ENCODE data around the gene BSND.

Gene BSND

DNA sequence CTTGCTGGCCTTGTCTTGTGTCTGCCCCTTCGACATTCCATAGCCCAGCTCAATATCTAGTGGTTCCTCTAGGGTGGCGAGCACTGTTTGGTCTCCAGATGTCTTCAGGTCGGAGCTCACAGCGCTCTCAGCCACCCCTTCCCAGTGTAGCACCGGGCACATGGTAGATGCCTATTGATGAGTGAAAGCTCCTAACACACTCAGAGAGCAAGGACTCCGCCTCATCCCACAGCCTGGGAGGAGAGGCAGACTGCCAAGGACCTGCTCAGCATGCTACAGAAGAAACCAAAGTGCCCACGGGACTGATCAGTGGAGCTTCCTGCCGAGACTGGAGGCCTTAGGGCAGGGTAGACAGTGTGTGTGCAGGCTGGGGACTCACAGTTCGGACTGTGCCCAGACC lies 51.5 kb downstream of the BSND start:
- DNase-seq, result no peak

DNA sequence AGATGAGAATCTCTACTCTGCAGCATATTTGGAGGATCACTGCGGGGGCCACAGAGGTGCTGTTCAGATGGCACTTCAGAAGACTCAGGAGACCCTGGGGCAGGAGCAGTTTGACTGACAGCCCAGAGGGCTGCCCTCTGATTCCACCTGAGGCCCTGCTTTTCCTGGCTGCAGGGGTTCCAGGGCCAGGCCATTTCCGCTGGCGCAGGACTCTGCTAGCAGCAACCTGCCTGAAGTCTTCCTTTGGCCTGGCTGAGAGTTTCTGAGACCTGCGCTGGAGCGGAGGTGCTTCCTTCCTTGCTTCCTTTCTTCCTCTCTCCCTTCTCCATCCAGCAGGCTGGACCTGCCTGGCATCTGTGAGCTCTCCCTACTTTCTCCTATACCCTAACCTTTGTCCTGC lies 52.4 kb downstream of the BSND start:
- DNase-seq, result no peak

DNA sequence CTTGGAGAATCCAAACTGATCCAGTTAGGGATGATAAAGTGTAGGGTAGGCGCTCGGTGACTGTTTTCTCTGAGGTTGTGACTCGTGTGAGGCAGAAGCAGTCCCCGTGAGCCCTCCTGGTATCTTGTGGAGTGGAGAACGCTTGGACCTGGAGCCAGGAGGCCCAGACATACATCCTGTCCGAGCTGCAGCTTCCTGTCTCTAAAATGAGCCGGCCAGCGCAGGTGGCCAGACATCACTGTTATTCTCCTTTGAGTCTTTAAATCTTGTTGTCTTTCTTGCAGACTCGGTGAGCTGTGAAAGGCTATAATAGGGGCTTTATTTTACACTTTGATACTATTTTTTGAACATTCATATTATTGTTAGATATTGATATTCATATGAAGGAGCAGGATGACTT lies 52.9 kb downstream of the BSND start:
- DNase-seq, result no peak

DNA sequence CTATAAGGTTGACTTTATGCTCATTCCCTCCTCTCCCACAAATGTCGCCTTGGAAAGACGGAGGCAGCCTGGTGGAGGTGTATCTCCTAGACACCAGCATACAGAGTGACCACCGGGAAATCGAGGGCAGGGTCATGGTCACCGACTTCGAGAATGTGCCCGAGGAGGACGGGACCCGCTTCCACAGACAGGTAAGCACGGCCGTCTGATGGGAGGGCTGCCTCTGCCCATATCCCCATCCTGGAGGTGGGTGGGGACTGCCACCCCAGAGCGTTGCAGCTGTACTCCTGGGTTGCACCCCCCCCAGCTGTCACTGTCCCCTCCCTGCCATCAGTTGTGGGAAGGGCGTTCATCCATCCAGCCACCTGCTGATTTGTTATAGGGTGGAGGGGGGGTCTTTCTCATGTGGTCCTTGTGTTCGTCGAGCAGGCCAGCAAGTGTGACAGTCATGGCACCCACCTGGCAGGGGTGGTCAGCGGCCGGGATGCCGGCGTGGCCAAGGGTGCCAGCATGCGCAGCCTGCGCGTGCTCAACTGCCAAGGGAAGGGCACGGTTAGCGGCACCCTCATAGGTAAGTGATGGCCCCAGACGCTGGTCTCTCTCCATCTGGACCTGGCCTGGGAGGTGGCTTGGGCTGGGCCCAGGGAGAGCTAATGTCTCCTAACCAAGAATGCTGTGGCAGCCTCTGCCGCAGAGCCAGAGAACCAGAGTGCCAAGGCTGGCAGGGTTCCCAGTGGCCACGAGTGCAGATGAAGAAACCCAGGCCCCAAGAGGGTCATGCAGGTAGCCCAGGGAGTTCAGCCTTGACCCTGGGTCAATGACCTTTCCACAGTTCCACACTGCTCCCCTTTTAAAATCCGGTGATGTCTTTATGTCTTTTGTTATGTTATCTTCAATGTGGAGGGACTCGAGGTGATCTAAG lies 53.7 kb downstream of the BSND start:
- no peak for DNase-seq

DNA sequence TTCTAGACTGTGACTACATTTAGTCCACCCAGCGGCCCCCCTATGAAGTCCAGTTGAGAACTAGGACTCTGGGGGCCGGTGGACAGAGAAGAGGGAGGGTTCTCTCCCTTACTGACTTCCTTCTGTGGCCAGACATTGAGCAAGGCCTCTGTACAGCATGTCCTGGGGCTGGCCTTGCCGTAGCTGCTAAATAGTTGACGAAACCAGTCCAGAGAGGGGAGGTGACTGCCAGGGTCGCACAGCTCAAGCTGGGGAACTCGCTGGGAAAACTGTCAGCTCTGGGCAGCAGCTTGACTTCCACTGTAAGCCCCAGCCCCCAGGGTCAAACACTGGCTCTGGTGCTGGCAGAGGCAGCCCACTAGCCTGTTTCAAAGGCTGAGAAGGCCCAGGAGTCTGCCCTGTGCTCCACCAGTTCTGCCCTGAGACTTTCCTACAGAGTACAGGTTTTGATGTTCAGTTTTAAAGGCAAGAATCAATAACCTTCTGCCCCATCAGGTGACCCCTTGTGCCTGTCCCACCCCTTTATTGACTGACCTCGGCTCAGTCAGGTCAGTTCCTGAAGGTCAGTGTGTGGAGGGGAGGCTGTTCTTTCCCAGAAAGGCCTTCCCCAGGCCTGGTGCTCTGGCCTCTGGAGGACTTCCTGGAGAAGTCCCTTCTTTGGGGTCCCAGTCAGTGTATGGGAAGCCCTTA lies 54.7 kb downstream of the BSND start:
- DNase-seq, result no peak

DNA sequence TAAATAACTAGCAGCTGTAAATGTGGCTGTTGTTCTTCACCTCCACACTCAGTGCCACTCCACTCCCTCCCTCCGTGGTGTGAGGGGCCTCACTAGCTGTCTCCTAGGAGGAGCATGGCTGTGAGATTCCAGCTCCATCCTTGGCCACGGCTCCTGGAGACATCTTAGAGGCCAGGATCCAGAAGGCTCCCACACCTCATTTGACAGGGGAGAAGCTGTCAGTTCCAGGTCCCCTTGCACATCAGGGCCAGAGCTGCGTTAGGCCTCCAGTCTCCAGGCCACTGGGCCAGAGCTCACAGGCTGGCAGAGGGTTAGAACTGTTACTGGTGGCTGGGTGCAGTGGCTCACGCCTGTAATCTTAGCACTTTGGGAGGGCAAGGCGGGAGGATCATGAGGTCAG lies 55.7 kb downstream of the BSND start:
- no peak for DNase-seq

DNA sequence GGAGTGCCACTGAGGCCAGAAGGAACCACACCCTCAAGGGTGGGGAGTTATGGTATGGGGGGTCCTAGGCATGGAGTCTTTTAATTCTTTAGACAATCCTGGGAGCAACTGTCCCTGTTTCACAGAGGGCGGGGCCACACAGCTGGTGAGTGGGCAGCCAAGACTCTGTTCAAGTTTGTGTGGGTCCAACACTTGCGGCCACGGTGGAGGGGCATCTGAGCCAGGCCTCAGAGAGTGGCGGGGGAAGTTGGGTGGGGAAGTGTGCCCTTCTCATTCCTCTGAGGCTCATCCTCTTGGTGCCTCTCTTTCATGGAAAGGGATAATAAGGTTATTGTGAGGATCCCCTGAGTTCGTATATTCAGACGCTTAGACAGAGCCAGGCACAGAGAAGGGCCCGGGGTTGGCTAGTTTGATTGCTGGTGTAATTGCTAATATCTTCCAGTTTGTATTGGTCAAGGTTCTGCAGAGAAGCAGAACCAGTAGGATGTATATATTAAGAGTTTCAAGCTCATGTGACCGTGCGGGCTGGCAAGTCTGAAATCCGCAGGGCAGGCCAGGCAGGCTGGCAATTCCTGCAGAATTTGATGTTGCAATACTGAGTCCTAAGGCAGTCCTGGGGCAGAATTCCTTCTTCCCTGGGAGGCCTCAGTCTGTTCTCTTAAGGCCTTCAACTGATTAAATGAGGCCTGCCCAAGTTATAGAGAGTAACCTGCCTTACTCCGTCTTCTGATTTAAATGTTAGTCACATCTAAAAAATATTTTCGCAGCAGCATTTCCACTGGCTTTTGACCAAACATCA lies 56.5 kb downstream of the BSND start:
- DNase-seq, result no peak

DNA sequence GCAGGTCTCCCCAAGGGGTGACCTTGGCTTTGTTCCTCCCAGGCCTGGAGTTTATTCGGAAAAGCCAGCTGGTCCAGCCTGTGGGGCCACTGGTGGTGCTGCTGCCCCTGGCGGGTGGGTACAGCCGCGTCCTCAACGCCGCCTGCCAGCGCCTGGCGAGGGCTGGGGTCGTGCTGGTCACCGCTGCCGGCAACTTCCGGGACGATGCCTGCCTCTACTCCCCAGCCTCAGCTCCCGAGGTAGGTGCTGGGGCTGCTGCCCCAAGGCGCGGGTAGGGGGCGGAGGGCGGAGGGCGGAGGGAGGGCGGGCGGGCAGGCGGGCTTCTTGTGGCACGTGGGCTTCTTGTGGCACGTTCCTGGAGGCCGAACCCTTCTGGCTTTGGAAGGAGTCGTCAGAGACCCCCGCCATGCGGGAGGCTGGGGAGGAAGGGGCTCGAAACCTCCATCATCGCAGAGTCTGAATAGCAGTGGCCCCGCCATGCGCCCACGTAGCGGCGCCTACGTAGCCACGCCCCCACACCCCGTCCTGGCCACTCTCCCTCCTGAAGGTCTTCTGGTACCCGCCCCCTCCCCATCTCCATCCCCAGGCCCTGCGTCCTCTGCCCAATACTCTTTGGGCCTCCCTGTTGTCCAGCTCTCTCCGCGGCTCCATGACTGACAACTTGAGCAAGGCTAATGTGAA lies 57.4 kb downstream of the BSND start:
- no peak for DNase-seq

DNA sequence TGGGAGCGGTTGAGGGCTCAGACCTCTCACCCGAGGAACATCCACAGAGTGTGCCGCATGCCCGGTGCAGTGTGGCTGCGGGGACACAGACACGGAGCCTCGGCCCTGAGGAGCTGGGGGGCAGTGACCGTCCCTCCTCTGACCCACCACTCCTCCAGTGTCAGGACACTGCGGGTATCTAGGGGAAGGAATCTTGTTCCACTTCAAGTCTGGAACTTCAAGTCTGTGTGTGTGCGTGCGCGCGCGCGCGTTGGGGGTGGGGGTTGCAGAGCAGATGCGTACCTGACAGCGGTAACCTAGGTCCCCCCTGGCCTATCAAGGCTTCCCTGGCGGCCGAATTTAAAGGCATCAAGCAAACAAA lies 57.9 kb downstream of the BSND start:
- DNase-seq, result no peak

DNA sequence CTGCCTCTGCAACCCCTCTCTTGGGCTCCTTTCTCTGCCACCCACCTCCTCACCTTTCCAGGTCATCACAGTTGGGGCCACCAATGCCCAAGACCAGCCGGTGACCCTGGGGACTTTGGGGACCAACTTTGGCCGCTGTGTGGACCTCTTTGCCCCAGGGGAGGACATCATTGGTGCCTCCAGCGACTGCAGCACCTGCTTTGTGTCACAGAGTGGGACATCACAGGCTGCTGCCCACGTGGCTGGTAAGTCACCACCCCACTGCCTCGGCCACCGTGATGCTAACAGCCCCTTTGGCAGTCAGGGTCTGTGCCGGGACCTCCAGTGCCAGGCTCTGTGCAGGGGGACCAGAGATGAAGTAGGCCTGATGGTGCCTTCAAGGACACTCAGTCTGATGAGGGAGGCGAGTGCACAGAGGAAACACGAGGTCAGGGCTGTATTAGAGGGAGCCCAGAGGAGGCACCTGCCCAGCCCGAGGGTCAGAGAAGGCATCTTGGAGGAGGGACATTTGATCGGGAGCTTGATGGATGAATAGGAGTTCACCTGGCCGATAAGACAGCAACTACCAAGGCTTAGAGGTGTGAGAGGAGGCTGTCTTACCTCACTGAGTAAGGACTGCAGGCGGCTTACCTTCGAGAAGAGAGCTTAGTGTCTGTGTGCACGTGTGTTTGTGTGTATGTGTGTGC lies 58.7 kb downstream of the BSND start:
- DNase-seq, result no peak

DNA sequence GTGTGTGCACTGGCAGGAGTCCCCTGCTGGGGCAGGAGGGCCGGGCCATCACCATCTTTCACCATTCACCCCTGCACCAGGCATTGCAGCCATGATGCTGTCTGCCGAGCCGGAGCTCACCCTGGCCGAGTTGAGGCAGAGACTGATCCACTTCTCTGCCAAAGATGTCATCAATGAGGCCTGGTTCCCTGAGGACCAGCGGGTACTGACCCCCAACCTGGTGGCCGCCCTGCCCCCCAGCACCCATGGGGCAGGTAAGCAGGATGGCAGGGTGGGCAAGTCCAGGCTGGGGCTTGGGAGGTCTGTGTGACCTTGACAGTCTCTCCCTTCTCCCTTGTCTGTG lies 59.2 kb downstream of the BSND start:
- no peak for DNase-seq

DNA sequence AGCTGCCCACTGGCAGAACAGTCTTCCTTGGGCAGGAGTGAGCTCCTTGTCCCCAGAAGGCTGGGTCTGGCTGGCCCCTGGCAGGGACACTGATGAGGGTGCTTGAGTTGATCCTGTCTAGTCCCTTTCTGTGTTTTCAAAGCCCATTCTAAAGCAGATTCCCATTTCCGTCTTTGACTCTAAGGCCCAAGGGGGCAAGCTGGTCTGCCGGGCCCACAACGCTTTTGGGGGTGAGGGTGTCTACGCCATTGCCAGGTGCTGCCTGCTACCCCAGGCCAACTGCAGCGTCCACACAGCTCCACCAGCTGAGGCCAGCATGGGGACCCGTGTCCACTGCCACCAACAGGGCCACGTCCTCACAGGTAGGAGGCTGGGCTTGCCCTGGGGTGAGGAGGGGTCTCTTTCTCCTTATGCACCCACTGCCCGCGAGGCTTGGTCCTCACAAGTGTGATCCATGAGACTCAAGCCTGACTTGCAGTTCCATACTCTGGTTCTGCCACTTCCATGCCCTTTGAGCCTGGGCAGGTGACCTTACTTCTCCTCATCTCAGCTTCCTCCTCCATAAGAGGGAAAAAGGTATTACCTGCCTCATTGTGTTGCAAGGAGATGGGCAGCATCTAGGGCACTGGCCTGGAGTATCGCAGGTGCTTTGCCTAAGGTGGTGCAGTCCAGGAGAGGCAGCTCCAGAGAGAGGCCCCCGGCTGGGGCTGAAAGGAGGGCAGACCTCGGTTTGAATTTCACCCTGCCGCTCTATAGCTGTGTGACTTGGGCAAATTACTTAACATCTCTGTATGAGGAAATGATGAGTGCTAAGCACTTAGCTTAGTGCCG lies 60.8 kb downstream of the BSND start:
- no peak for DNase-seq

DNA sequence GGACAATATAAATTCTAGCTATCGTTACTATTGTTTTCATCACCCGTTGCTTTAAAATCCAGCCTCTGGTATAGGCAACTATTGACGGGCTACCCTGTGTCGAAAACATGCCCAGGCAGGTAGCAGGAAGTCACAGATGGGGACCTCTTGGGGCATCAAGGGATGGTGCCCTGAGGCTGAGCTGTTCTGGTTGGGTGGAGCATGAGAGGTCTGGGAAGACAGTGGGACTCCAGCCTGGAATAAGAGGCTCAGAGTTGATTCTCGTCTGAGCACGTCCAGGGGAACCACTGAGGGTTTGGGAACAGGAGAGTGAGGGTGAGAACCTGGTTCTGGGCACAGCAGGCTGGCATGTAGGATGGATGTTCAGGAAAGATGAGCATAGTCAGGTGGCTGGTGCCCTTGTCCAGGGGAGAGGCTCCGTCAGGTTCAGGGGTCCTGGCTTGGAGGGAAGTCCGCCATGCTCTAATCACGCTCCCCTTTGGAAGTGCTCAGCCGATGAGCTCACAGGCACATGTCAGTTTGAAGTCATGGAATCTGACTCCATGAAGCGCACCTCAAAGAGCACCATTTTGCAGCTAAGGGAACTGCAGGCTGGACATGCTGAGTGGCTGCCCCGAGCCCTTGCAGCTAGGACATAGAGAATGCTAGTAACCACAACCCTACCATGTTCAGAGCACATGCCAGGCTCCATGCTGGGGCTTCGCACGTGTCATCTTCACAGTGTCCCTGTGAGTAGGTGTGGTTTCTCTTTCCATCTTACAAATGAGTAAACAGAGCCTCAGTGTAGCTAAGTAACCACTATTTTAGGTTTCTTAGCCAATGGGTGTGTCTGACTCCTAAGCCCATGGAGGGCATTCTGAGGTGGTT lies 61.6 kb downstream of the BSND start:
- no peak for DNase-seq

DNA sequence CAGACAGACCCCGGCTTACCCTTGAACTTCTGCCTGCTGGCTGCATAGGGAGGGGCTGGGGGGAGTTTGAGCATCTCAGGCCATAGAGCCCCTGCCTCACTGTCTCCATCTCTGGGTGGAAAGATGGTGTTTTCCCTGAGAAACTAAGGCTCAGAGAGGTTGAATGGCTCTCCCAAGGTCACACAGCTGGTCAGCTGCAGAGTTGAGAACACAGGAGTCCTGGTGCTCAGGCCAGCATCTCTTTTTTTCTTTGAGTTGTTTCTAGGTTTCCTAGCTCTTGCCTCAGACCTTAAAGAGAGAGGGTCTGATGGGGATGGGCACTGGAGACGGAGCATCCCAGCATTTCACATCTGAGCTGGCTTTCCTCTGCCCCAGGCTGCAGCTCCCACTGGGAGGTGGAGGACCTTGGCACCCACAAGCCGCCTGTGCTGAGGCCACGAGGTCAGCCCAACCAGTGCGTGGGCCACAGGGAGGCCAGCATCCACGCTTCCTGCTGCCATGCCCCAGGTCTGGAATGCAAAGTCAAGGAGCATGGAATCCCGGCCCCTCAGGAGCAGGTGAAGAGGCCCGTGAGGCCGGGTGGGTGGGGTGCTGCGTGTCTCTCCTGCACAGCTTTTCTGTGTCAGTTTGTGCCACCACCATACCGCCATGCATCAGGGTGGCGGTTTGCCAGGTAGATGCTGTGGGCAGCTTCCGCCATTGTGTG lies 62.4 kb downstream of the BSND start:
- no peak for DNase-seq
